Psoas muscle (tissue), 8 donors: ENCODE measurements around the gene C22orf31. TPM values are rescaled to one million over a fixed set of nuclear protein-coding genes. Genes with fewer than 3 reads are reported as not detected.

ENCODE experiments used
- ATAC-seq, 4 donors: fragments of 200-7000 bp; cut with Tn5 transposase; one replicate each; pipeline ENCODE4 v1.9.1; 2020; ENCODE audit warnings: moderate library complexity in 3 of 4, mild to moderate bottlenecking in 2 of 4
- DNase-seq, 2 donors: peaks; one replicate each; pipeline ENCODE4 v3.0.0-alpha.2; 2020
- H3K27ac ChIP-seq: fragments of 200-600 bp; one replicate; pipeline ENCODE4 v1.8.0; 2022
- H3K27me3 ChIP-seq, 3 donors: fragments of 200-600 bp in 1 of 3; one replicate each; pipeline versions ENCODE4 v1.6.1 to v1.8.0; 2013 to 2022; ENCODE audit warnings: low read length in 2 of 3, mild to moderate bottlenecking in 2 of 3, moderate library complexity in 1 of 3; ENCODE audit not compliant: insufficient read depth in 3 of 3
- H3K36me3 ChIP-seq, 2 donors: fragments of 200-600 bp in 1 of 2; one replicate each; pipeline versions ENCODE4 v1.6.1 to v1.8.0; 2013 to 2022; ENCODE audit warnings: low read depth in 1 of 2, mild to moderate bottlenecking in 1 of 2, moderate library complexity in 1 of 2; ENCODE audit not compliant: insufficient read depth in 1 of 2
- H3K4me1 ChIP-seq: fragments of 200-600 bp; one replicate; pipeline ENCODE4 v1.8.0; 2022
- H3K4me3 ChIP-seq: fragments of 200-600 bp; one replicate; pipeline ENCODE4 v1.8.0; 2022; ENCODE audit warnings: mild to moderate bottlenecking
- H3K9me3 ChIP-seq: fragments of 200-600 bp; one replicate; pipeline ENCODE4 v1.8.0; 2022
- WGBS, 3 donors: extraction: QIAGEN DNeasy Blood & Tissue Kit; methylation state at CpG; one replicate each; pipeline versions ENCODE4 v1.1.6 to v1.1.7; 2013; 5-methylcytosine and 5-hydroxymethylcytosine counted together
- intact Hi-C, 2 donors: fragments of 100-400 bp; cut with DNase I; formaldehyde crosslinking; loops; one replicate each; pipeline versions ENCODE4 v1.11.0 to v1.14.2; 2022
- polyA plus RNA-seq, 3 donors: library from polyadenylated mRNA; stranded (reverse); fragments of 200-250 nt; gene quantifications; one replicate each; pipeline ENCODE4 v1.2.3, GENCODE V29; 2013
- total RNA-seq, 4 donors: library from RNA; stranded (reverse); fragmentation: NEBNext Ultra II Directional in 2 of 4; extraction: Animal tissue kit (Norgen Biotek cat#: 25700) in 2 of 4; gene quantifications; one replicate each; pipeline versions ENCODE4 v1.2.1 to v1.2.4, GENCODE V29; 2021 to 2023
- TF ChIP-seq, protein P1 (sequence below): fragments of 200-600 bp; IDR thresholded peaks from one replicate; pipeline ENCODE4 v1.8.0; 2022; ENCODE audit warnings: antibody characterized with exemption
- donor health status: healthy with polysubstance abuse.
- donor health status: DM: no; HTN: no; CAD: no; lungs with moderate emphysema.
- donor health status: Bipolar disorder and iron deficiency.
- donor health status: healthy.
- donor health status: DM: yes; HTN: yes; CAD: no.
- donor health status: DM: no; HTN: no; CAD: no.
- donor health status: DM: no; HTN: no; CAD: no.
- donor health status: DM: yes; HTN: yes; CAD: no.

The C22orf31 gene
- total and polyA plus RNA-seq, 7 donors = not detected

GRCh38 chr22:29105468-29105867 is 43.8 kb upstream of the C22orf31 start:
- TF ChIP-seq, protein P1, sequence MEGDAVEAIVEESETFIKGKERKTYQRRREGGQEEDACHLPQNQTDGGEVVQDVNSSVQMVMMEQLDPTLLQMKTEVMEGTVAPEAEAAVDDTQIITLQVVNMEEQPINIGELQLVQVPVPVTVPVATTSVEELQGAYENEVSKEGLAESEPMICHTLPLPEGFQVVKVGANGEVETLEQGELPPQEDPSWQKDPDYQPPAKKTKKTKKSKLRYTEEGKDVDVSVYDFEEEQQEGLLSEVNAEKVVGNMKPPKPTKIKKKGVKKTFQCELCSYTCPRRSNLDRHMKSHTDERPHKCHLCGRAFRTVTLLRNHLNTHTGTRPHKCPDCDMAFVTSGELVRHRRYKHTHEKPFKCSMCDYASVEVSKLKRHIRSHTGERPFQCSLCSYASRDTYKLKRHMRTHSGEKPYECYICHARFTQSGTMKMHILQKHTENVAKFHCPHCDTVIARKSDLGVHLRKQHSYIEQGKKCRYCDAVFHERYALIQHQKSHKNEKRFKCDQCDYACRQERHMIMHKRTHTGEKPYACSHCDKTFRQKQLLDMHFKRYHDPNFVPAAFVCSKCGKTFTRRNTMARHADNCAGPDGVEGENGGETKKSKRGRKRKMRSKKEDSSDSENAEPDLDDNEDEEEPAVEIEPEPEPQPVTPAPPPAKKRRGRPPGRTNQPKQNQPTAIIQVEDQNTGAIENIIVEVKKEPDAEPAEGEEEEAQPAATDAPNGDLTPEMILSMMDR = no peak
- Histone ChIP-seq H3K27ac (no peak overlapping the region), H3K27me3 (no peaks in the 10 kb centered on the region), H3K4me3 (no peak overlapping the region), H3K9me3 (no peaks in the 10 kb centered on the region), H3K36me3 (no peaks in the 10 kb centered on the region), H3K4me1 (no peaks in the 10 kb centered on the region)
- DNase-seq (no peak), ATAC-seq (no peak)
- 42 to 55% (median 42%) methylated on average over 2 of the region's 2 CpGs for WGBS, 3 donors
- intact Hi-C loops = no loop called here

DNA sequence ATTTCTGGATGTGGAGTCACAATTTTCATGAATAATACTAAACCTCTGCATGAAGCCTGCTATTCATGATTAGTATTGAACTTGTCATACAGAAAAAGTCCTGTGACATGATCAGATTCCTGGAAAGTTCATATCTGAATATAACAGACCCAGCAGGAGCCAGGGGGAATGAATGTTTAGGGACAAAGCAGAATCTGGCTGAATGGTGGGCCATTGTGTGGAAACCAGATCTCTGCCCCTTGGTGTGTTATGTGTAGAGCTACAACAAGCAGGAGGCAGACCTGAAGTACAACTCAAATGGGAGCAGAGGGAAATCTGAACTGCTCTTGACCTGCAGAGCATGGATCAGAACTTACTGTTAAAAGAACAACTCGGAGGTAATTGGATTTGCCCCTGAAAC is 41.5 kb upstream of the C22orf31 start:
- Histone ChIP-seq H3K27me3 (no peaks in the 10 kb centered on the region), H3K36me3 (peaks cover 0 to 14% of the 10 kb centered on the region in 2 donors), H3K4me1 (no peaks in the 10 kb centered on the region), H3K27ac (no peak overlapping the region), H3K9me3 (no peaks in the 10 kb centered on the region), H3K4me3 (no peak overlapping the region)
- WGBS, 3 donors = 67 to 81% (median 74%) methylated on average over 1 of the region's 1 CpG
- intact Hi-C loops = no loop called here
- DNase-seq = no peak
- TF ChIP-seq, protein P1 = no peak
- ATAC-seq = no peak

- intact Hi-C loops = no loop called here
- no peak for DNase-seq
- H3K9me3 ChIP-seq = no peaks in the 10 kb centered on the region
- no peaks in the 10 kb centered on the region for H3K27me3 ChIP-seq
- H3K4me1 ChIP-seq = no peaks in the 10 kb centered on the region
- H3K27ac ChIP-seq = no peak overlapping the region
- TF ChIP-seq, protein P1 = no peak
- no peak for ATAC-seq
- H3K4me3 ChIP-seq = no peak overlapping the region
- peaks cover 0 to 14% of the 10 kb centered on the region in 2 donors for H3K36me3 ChIP-seq
- 73 to 84% (median 80%) methylated on average over 2 of the region's 2 CpGs for WGBS, 3 donors
Observed at GRCh38 chr22:29102300-29102699, 40.7 kb upstream of the C22orf31 start.

DNA sequence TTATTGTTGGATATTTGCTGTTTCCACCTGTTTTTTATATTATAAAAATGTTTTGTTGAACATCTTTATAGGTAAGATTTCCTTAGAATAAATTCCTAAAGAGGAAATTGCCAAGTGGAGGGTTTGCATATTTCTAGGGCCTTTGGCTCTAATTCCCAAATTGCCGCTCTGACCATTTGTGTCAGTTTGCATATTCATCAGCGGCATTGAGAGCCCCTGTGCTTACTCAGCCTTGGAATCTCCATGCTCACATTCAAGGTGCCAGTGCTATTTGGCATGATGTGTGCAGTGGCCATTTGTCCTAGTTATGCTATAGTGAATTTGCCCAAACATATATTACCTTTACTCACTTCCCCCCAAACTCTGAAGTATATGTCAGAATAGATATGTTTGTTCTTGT is 36.7 kb upstream of the C22orf31 start:
- H3K36me3 ChIP-seq = peaks cover 0 to 14% of the 10 kb centered on the region in 2 donors
- H3K27ac ChIP-seq = no peak overlapping the region
- H3K27me3 ChIP-seq = no peaks in the 10 kb centered on the region
- intact Hi-C loops = no loop called here
- TF ChIP-seq, protein P1 = no peak
- ATAC-seq = no peak
- peaks cover 2% of the 10 kb centered on the region for H3K4me1 ChIP-seq
- no peak overlapping the region for H3K4me3 ChIP-seq
- DNase-seq = no peak
- H3K9me3 ChIP-seq = no peaks in the 10 kb centered on the region
- 84 to 97% (median 92%) methylated on average over 2 of the region's 2 CpGs for WGBS, 3 donors
